ENCODE data around the gene TTBK1. TPM values are rescaled to one million over a fixed set of nuclear protein-coding genes. Genes with fewer than 3 reads are reported as not detected.

TTBK1 gene
- total RNA-seq, 2 experiments from 2014 or later, result 0.30 TPM

- Mint-ChIP-seq H3K36me3 (ENCODE audit: low read depth) (no peaks in the 10 kb centered on the region), H3K27me3 (peaks cover 12% of the 10 kb centered on the region), H3K4me1 (peaks cover 13% of the 10 kb centered on the region), H3K27ac (no peak overlapping the region), H3K4me3 (no peak overlapping the region), H3K9me3 (no peaks in the 10 kb centered on the region)
- POLR2A ChIA-PET, result no interaction called here
- CTCF ChIA-PET, result no interaction called here
- no peak for DNase-seq
These were observed 61.1 kb downstream of the TTBK1 start for GRCh38 chr6:43304361-43304760.

- DNase-seq, result no peak
- no peak overlapping the region for H3K4me3 Mint-ChIP-seq
- no peak overlapping the region for H3K27ac Mint-ChIP-seq
- ChIA-PET POLR2A (no interaction called here), CTCF (no interaction called here)
- peaks cover 12% of the 10 kb centered on the region for H3K4me1 Mint-ChIP-seq
- H3K36me3 Mint-ChIP-seq (ENCODE audit: low read depth), result no peaks in the 10 kb centered on the region
- H3K27me3 Mint-ChIP-seq, result peaks cover 9% of the 10 kb centered on the region
- no peaks in the 10 kb centered on the region for H3K9me3 Mint-ChIP-seq
These were observed 61.6 kb downstream of the TTBK1 start for GRCh38 chr6:43304882-43305281.

GRCh38 chr6:43306086-43306485, 62.8 kb downstream of the TTBK1 start:
- Mint-ChIP-seq H3K4me3 (no peak overlapping the region), H3K4me1 (peaks cover 12% of the 10 kb centered on the region), H3K9me3 (no peaks in the 10 kb centered on the region), H3K27me3 (peaks cover 9% of the 10 kb centered on the region), H3K27ac (no peak overlapping the region), H3K36me3 (ENCODE audit: low read depth) (no peaks in the 10 kb centered on the region)
- ChIA-PET CTCF (interaction anchor here (1.4 to 3.9 kb wide), 2 partner anchors 63 to 91 kb away, joined by 3 to 56 read pairs; partner anchors contain the start of gene ZNF318), POLR2A (no interaction called here)
- DNase-seq, result no peak

- Mint-ChIP-seq H3K4me1 (peaks cover 12% of the 10 kb centered on the region), H3K27me3 (peaks cover 11% of the 10 kb centered on the region), H3K4me3 (no peak overlapping the region), H3K9me3 (no peaks in the 10 kb centered on the region), H3K27ac (no peak overlapping the region), H3K36me3 (ENCODE audit: low read depth) (no peaks in the 10 kb centered on the region)
- CTCF ChIA-PET, result interaction anchor here (0.7 to 3.9 kb wide), 11 partner anchors 11 to 885 kb away, joined by 3 to 56 read pairs (median 5); partner anchors contain the start of genes DNPH1 and TJAP1
- DNase-seq, result no peak
- POLR2A ChIA-PET, result interaction anchor here (1.4 to 1.5 kb wide), 2 partner anchors 61 to 62 kb away, joined by 3 to 8 read pairs; partner anchors contain the start of gene ZNF318
These were observed 64.3 kb downstream of the TTBK1 start for GRCh38 chr6:43307451-43308100.

GRCh38 chr6:43308101-43308989, 65.1 kb downstream of the TTBK1 start, which contains the start of gene CRIP3:
CRIP3 (minus strand) TSS chr6:43308826; CDS start chr6:43308792, 34 bp downstream.
- ChIA-PET CTCF (interaction anchor here (0.7 to 3.9 kb wide), 19 partner anchors 10 to 211 kb away, joined by 3 to 56 read pairs (median 4); partner anchors contain the start of genes ABCC10, DNPH1 and TJAP1), POLR2A (interaction anchor here (1.0 to 1.5 kb wide), 5 partner anchors 9 to 62 kb away, joined by 3 to 8 read pairs (median 4); partner anchors contain the start of gene ZNF318)
- peak within 1 kb of the TSS; percentile 72 for H3K4me3 Mint-ChIP-seq
- H3K27me3 Mint-ChIP-seq, result peaks cover 14% of the 10 kb centered on the region
- peak; percentile 59 for DNase-seq
- no peaks in the 10 kb centered on the region for H3K36me3 Mint-ChIP-seq (ENCODE audit: low read depth)
- H3K27ac Mint-ChIP-seq, result no peak within 1 kb of the TSS
- H3K4me1 Mint-ChIP-seq, result peaks cover 12% of the 10 kb centered on the region
- no peaks in the 10 kb centered on the region for H3K9me3 Mint-ChIP-seq

GRCh38 chr6:43308990-43309477, 65.8 kb downstream of the TTBK1 start:
- H3K4me1 Mint-ChIP-seq, result peaks cover 12% of the 10 kb centered on the region
- H3K27me3 Mint-ChIP-seq, result peaks cover 14% of the 10 kb centered on the region

GRCh38 chr6:43310134-43310533, 66.9 kb downstream of the TTBK1 start:
- DNase-seq, result no peak
- POLR2A ChIA-PET, result no interaction called here
- H3K4me1 Mint-ChIP-seq, result peaks cover 12% of the 10 kb centered on the region
- no peaks in the 10 kb centered on the region for H3K9me3 Mint-ChIP-seq
- H3K27ac Mint-ChIP-seq, result no peak overlapping the region
- CTCF ChIA-PET, result interaction anchor here (3.9 kb wide), 1 partner anchor 87 kb away, joined by 56 read pairs; no protein-coding TSS in a partner anchor
- H3K27me3 Mint-ChIP-seq, result peaks cover 14% of the 10 kb centered on the region
- no peak overlapping the region for H3K4me3 Mint-ChIP-seq
- no peaks in the 10 kb centered on the region for H3K36me3 Mint-ChIP-seq (ENCODE audit: low read depth)

More at GRCh38 chr6:43308990-43309477, 65.8 kb downstream of the TTBK1 start:
- H3K27ac Mint-ChIP-seq, result no peak overlapping the region
- no peaks in the 10 kb centered on the region for H3K36me3 Mint-ChIP-seq (ENCODE audit: low read depth)
- POLR2A ChIA-PET, result interaction anchor here (1.0 to 1.5 kb wide), 5 partner anchors 8 to 62 kb away, joined by 3 to 8 read pairs (median 4); partner anchors contain the start of gene ZNF318
- CTCF ChIA-PET, result interaction anchor here (0.7 to 3.9 kb wide), 11 partner anchors 13 to 197 kb away, joined by 3 to 56 read pairs (median 5); partner anchors contain the start of gene ABCC10
- no peak for DNase-seq
- H3K4me3 Mint-ChIP-seq, result peak overlapping the region; percentile 72
- H3K9me3 Mint-ChIP-seq, result no peaks in the 10 kb centered on the region

GRCh38 chr6:43310624-43311023, 67.3 kb downstream of the TTBK1 start:
- Mint-ChIP-seq H3K4me3 (no peak overlapping the region), H3K9me3 (no peaks in the 10 kb centered on the region), H3K36me3 (ENCODE audit: low read depth) (no peaks in the 10 kb centered on the region), H3K27ac (no peak overlapping the region), H3K4me1 (peaks cover 12% of the 10 kb centered on the region), H3K27me3 (peaks cover 14% of the 10 kb centered on the region)
- ChIA-PET CTCF (no interaction called here), POLR2A (no interaction called here)
- no peak for DNase-seq

- no peak for DNase-seq
- Mint-ChIP-seq H3K4me3 (no peak overlapping the region), H3K36me3 (ENCODE audit: low read depth) (no peaks in the 10 kb centered on the region), H3K27ac (no peak overlapping the region), H3K4me1 (peaks cover 12% of the 10 kb centered on the region), H3K9me3 (no peaks in the 10 kb centered on the region), H3K27me3 (peaks cover 14% of the 10 kb centered on the region)
- CTCF ChIA-PET, result no interaction called here
- POLR2A ChIA-PET, result no interaction called here
These were observed 68.4 kb downstream of the TTBK1 start for GRCh38 chr6:43311666-43312065.

GRCh38 chr6:43313813-43314212, 70.5 kb downstream of the TTBK1 start:
- H3K27me3 Mint-ChIP-seq, result peaks cover 11% of the 10 kb centered on the region
- ChIA-PET CTCF (interaction anchor here (0.5 to 1.6 kb wide), 5 partner anchors 14 to 192 kb away, joined by 3 to 4 read pairs (median 3); partner anchors contain the start of gene DNPH1), POLR2A (interaction anchor here (1.1 kb wide), 1 partner anchor 56 kb away, joined by 3 read pairs; the partner anchor contains the start of gene ZNF318)
- H3K4me1 Mint-ChIP-seq, result peaks cover 8% of the 10 kb centered on the region
- H3K36me3 Mint-ChIP-seq (ENCODE audit: low read depth), result no peaks in the 10 kb centered on the region
- no peak overlapping the region for H3K4me3 Mint-ChIP-seq
- H3K27ac Mint-ChIP-seq, result no peak overlapping the region
- no peaks in the 10 kb centered on the region for H3K9me3 Mint-ChIP-seq
- no peak for DNase-seq

- ChIA-PET CTCF (interaction anchor here (0.9 kb wide), 1 partner anchor 10 kb away, joined by 3 read pairs; the partner anchor contains the start of gene CRIP3), POLR2A (interaction anchor here (1.7 kb wide), 1 partner anchor 9 kb away, joined by 4 read pairs; the partner anchor contains the start of gene CRIP3)
- Mint-ChIP-seq H3K36me3 (ENCODE audit: low read depth) (no peaks in the 10 kb centered on the region), H3K9me3 (no peaks in the 10 kb centered on the region), H3K4me1 (no peaks in the 10 kb centered on the region), H3K27ac (no peak overlapping the region), H3K4me3 (no peak overlapping the region), H3K27me3 (peaks cover 2% of the 10 kb centered on the region)
- DNase-seq, result no peak
These were observed 74.7 kb downstream of the TTBK1 start for GRCh38 chr6:43318011-43318410.

GRCh38 chr6:43325876-43326275, 82.6 kb downstream of the TTBK1 start:
- peaks cover 4% of the 10 kb centered on the region for H3K27me3 Mint-ChIP-seq
- H3K4me1 Mint-ChIP-seq, result no peaks in the 10 kb centered on the region
- H3K27ac Mint-ChIP-seq, result no peak overlapping the region
- POLR2A ChIA-PET, result interaction anchor here (1.0 kb wide), 1 partner anchor 17 kb away, joined by 3 read pairs; the partner anchor contains the start of gene CRIP3
- CTCF ChIA-PET, result interaction anchor here (0.6 kb wide), 1 partner anchor 37 kb away, joined by 5 read pairs; no protein-coding TSS in a partner anchor
- H3K9me3 Mint-ChIP-seq, result no peaks in the 10 kb centered on the region
- no peaks in the 10 kb centered on the region for H3K36me3 Mint-ChIP-seq (ENCODE audit: low read depth)
- no peak overlapping the region for H3K4me3 Mint-ChIP-seq
- DNase-seq, result no peak

All from activated CD4-positive, alpha-beta memory T cell treated with anti-CD3 and anti-CD28 coated beads, Interleukin-2, amount 10 ng/mL, durations not matched to agents 7 days and 5 days (primary cell).